Measurements from ENCODE around the gene SNX5. TPM values are rescaled to one million over a fixed set of nuclear protein-coding genes. Genes with fewer than 3 reads are reported as not detected.
"Not testable (repeated sequence)": the region's sequence is repeated elsewhere in the genome, so short reads cannot be mapped to it uniquely, and the experiment has no call there.

The SNX5 gene
- total RNA-seq, 1 donor = 93.7 TPM

- Histone ChIP-seq H3K9me3 (ENCODE audit: low read depth, low read length) (no peaks in the 10 kb centered on the region), H3K79me2 (ENCODE audit: insufficient read depth, low read length) (peaks cover 99% of the 10 kb centered on the region), H3K27ac (ENCODE audit: low read depth, low read length) (peak overlapping the region; percentile 54), H3K36me3 (ENCODE audit: insufficient read depth, low read length) (peaks cover 11% of the 10 kb centered on the region), H3K27me3 (ENCODE audit: insufficient read depth, low read length) (no peaks in the 10 kb centered on the region), H2AFZ (ENCODE audit: low read length) (no peak overlapping the region), H3K4me1 (ENCODE audit: insufficient read depth, low read length) (peaks cover 76% of the 10 kb centered on the region), H4K20me1 (ENCODE audit: insufficient read depth, low read length) (peaks cover 71% of the 10 kb centered on the region), H3K4me3 (ENCODE audit: insufficient read depth, low read length) (no peak overlapping the region), H3K4me2 (ENCODE audit: insufficient read depth, low read length) (peak overlapping the region; percentile 57)
- TF ChIP-seq, protein P1, sequence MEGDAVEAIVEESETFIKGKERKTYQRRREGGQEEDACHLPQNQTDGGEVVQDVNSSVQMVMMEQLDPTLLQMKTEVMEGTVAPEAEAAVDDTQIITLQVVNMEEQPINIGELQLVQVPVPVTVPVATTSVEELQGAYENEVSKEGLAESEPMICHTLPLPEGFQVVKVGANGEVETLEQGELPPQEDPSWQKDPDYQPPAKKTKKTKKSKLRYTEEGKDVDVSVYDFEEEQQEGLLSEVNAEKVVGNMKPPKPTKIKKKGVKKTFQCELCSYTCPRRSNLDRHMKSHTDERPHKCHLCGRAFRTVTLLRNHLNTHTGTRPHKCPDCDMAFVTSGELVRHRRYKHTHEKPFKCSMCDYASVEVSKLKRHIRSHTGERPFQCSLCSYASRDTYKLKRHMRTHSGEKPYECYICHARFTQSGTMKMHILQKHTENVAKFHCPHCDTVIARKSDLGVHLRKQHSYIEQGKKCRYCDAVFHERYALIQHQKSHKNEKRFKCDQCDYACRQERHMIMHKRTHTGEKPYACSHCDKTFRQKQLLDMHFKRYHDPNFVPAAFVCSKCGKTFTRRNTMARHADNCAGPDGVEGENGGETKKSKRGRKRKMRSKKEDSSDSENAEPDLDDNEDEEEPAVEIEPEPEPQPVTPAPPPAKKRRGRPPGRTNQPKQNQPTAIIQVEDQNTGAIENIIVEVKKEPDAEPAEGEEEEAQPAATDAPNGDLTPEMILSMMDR (IDR thresholded peaks at IDR 0.05; ENCODE audit: extremely low read depth, low read depth, low read length) = no peak
- no peak for DNase-seq (ENCODE audit: insufficient read length, low spot score, missing footprints)
These were observed 5.3 kb downstream of the SNX5 start for GRCh38 chr20:17963114-17963897.

- no peaks in the 10 kb centered on the region for H3K9me3 ChIP-seq (ENCODE audit: low read depth, low read length)
- H4K20me1 ChIP-seq (ENCODE audit: insufficient read depth, low read length) = peaks cover 67% of the 10 kb centered on the region
- H3K27ac ChIP-seq (ENCODE audit: low read depth, low read length) = peak overlapping the region; percentile 54
- H3K79me2 ChIP-seq (ENCODE audit: insufficient read depth, low read length) = peaks cover 99% of the 10 kb centered on the region
- H3K4me2 ChIP-seq (ENCODE audit: insufficient read depth, low read length) = peak overlapping the region; percentile 18
- no peak overlapping the region for H2AFZ ChIP-seq (ENCODE audit: low read length)
- H3K4me1 ChIP-seq (ENCODE audit: insufficient read depth, low read length) = peaks cover 82% of the 10 kb centered on the region
- TF ChIP-seq, protein P1 (IDR thresholded peaks at IDR 0.05; ENCODE audit: extremely low read depth, low read depth, low read length) = no peak
- H3K36me3 ChIP-seq (ENCODE audit: insufficient read depth, low read length) = peaks cover 15% of the 10 kb centered on the region
- H3K27me3 ChIP-seq (ENCODE audit: insufficient read depth, low read length) = no peaks in the 10 kb centered on the region
- no peak overlapping the region for H3K4me3 ChIP-seq (ENCODE audit: insufficient read depth, low read length)
- DNase-seq (ENCODE audit: insufficient read length, low spot score, missing footprints) = no peak
These were observed 7.0 kb downstream of the SNX5 start for GRCh38 chr20:17961587-17961940.

GRCh38 chr20:17960927-17961586, 7.5 kb downstream of the SNX5 start:
- H3K4me3 ChIP-seq (ENCODE audit: insufficient read depth, low read length) = no peak overlapping the region
- peak overlapping the region; percentile 54 for H3K27ac ChIP-seq (ENCODE audit: low read depth, low read length)
- no peak overlapping the region for H2AFZ ChIP-seq (ENCODE audit: low read length)
- DNase-seq (ENCODE audit: insufficient read length, low spot score, missing footprints) = no peak
- no peaks in the 10 kb centered on the region for H3K27me3 ChIP-seq (ENCODE audit: insufficient read depth, low read length)
- H3K4me1 ChIP-seq (ENCODE audit: insufficient read depth, low read length) = peaks cover 77% of the 10 kb centered on the region
- H4K20me1 ChIP-seq (ENCODE audit: insufficient read depth, low read length) = peaks cover 65% of the 10 kb centered on the region
- peaks cover 99% of the 10 kb centered on the region for H3K79me2 ChIP-seq (ENCODE audit: insufficient read depth, low read length)
- TF ChIP-seq, protein P1 (IDR thresholded peaks at IDR 0.05; ENCODE audit: extremely low read depth, low read depth, low read length) = no peak
- H3K9me3 ChIP-seq (ENCODE audit: low read depth, low read length) = no peaks in the 10 kb centered on the region
- peaks cover 20% of the 10 kb centered on the region for H3K36me3 ChIP-seq (ENCODE audit: insufficient read depth, low read length)
- peak overlapping the region; percentile 18 for H3K4me2 ChIP-seq (ENCODE audit: insufficient read depth, low read length)

DNA sequence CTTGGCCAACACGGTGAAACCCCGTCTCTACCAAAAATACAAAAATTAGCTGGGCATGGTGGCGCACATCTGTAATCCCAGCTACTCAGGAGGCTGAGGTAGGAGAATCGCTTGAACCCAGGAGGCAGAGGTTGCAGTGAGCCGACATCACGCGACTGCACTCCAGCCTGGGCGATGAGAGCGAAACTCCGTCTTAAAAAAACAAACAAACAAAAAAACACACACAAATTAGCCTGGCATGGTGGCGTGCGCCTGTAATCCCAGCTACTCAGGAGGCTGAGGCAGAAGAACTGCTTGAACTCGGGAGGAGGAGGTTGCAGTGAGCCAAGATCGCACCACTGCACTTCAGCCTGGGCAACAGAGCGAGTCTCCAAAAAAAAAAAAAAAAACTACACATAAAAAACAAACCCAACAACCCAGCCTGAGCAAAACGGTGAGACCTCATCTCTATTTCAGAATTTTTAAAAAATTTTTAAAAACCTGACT, 8.2 kb downstream of the SNX5 start:
- H2AFZ ChIP-seq (ENCODE audit: low read length); H3K9me3 ChIP-seq (ENCODE audit: low read depth, low read length); H3K4me2 ChIP-seq (ENCODE audit: insufficient read depth, low read length); H3K4me3 ChIP-seq (ENCODE audit: insufficient read depth, low read length); H3K27me3 ChIP-seq (ENCODE audit: insufficient read depth, low read length); DNase-seq (ENCODE audit: insufficient read length, low spot score, missing footprints): not testable (repeated sequence)
- Histone ChIP-seq H4K20me1 (ENCODE audit: insufficient read depth, low read length) (peaks cover 64% of the 10 kb centered on the region), H3K4me1 (ENCODE audit: insufficient read depth, low read length) (peaks cover 71% of the 10 kb centered on the region), H3K27ac (ENCODE audit: low read depth, low read length) (peak overlapping the region; percentile 54), H3K36me3 (ENCODE audit: insufficient read depth, low read length) (peaks cover 26% of the 10 kb centered on the region), H3K79me2 (ENCODE audit: insufficient read depth, low read length) (peaks cover 99% of the 10 kb centered on the region)
